ENCODE data around the gene FXYD7.

GRCh38 chr19:35184884-35185283, 41.8 kb downstream of the FXYD7 start:
- no peak for TF ChIP-seq YY1 (IDR thresholded peaks at IDR 0.05; ENCODE audit: insufficient read depth, insufficient read length)
- TF ChIP-seq SUZ12 (IDR thresholded peaks at IDR 0.05; ENCODE audit: extremely low read depth, insufficient read depth, insufficient read length) = no peak
